ENCODE measurements around the gene GAB2. TPM values are rescaled to one million over a fixed set of nuclear protein-coding genes. Genes with fewer than 3 reads are reported as not detected.
"Not testable (repeated sequence)": the region's sequence is repeated elsewhere in the genome, so short reads cannot be mapped to it uniquely, and the experiment has no call there.

Gene GAB2
- total RNA-seq, 3 donors from 2014 or later = 1.9 to 3.2 (median 3.2) TPM

GRCh38 chr11:78179459-78180071 lies 238.1 kb downstream of the GAB2 start:
- no peaks in the 10 kb centered on the region for H3K27me3 Mint-ChIP-seq (ENCODE audit: low read depth)
- no peak overlapping the region for H3K4me3 Mint-ChIP-seq
- H3K9me3 Mint-ChIP-seq = peaks cover 4% of the 10 kb centered on the region
- ATAC-seq = no peak
- DNase-seq = no peak
- H3K36me3 Mint-ChIP-seq (ENCODE audit: insufficient read depth) = peaks cover 19% of the 10 kb centered on the region
- no peaks in the 10 kb centered on the region for H3K4me1 Mint-ChIP-seq (ENCODE audit: low read depth)

- Mint-ChIP-seq H3K4me1 (ENCODE audit: low read depth) (no peaks in the 10 kb centered on the region), H3K27me3 (ENCODE audit: low read depth) (no peaks in the 10 kb centered on the region), H3K4me3 (no peak overlapping the region), H3K9me3 (peaks cover 4% of the 10 kb centered on the region), H3K36me3 (ENCODE audit: insufficient read depth) (peaks cover 33% of the 10 kb centered on the region)
- no peak for ATAC-seq
- no peak for DNase-seq
Observed at GRCh38 chr11:78177216-78177615, 240.4 kb downstream of the GAB2 start.

GRCh38 chr11:78176605-78177141 lies 240.9 kb downstream of the GAB2 start:
- Mint-ChIP-seq H3K36me3 (ENCODE audit: insufficient read depth) (peaks cover 33% of the 10 kb centered on the region), H3K4me1 (ENCODE audit: low read depth) (no peaks in the 10 kb centered on the region), H3K27me3 (ENCODE audit: low read depth) (no peaks in the 10 kb centered on the region)

GRCh38 chr11:78175862-78176261 lies 241.8 kb downstream of the GAB2 start:
- H3K4me1 Mint-ChIP-seq (ENCODE audit: low read depth); H3K4me3 Mint-ChIP-seq; ATAC-seq; DNase-seq; H3K27me3 Mint-ChIP-seq (ENCODE audit: low read depth); H3K9me3 Mint-ChIP-seq: not testable (repeated sequence)
- H3K36me3 Mint-ChIP-seq (ENCODE audit: insufficient read depth) = peaks cover 29% of the 10 kb centered on the region

More at GRCh38 chr11:78176605-78177141, 240.9 kb downstream of the GAB2 start:
- Mint-ChIP-seq H3K4me3 (no peak overlapping the region), H3K9me3 (peaks cover 4% of the 10 kb centered on the region)
- DNase-seq = no peak
- no peak for ATAC-seq

- Mint-ChIP-seq H3K4me3 (no peak overlapping the region), H3K36me3 (ENCODE audit: insufficient read depth) (peaks cover 26% of the 10 kb centered on the region), H3K9me3 (no peaks in the 10 kb centered on the region), H3K27me3 (ENCODE audit: low read depth) (no peaks in the 10 kb centered on the region), H3K4me1 (ENCODE audit: low read depth) (no peaks in the 10 kb centered on the region)
- no peak for DNase-seq
- no peak for ATAC-seq
Observed at GRCh38 chr11:78171951-78172350, 245.7 kb downstream of the GAB2 start.

GRCh38 chr11:78170874-78171549 lies 246.6 kb downstream of the GAB2 start:
- no peaks in the 10 kb centered on the region for H3K27me3 Mint-ChIP-seq (ENCODE audit: low read depth)
- H3K9me3 Mint-ChIP-seq = no peaks in the 10 kb centered on the region
- no peak for DNase-seq
- no peak for ATAC-seq
- no peaks in the 10 kb centered on the region for H3K4me1 Mint-ChIP-seq (ENCODE audit: low read depth)
- H3K36me3 Mint-ChIP-seq (ENCODE audit: insufficient read depth) = peaks cover 21% of the 10 kb centered on the region
- H3K4me3 Mint-ChIP-seq = no peak overlapping the region

GRCh38 chr11:78170413-78170812 lies 247.2 kb downstream of the GAB2 start:
- no peak for ATAC-seq
- H3K36me3 Mint-ChIP-seq (ENCODE audit: insufficient read depth) = peaks cover 21% of the 10 kb centered on the region
- H3K9me3 Mint-ChIP-seq = no peaks in the 10 kb centered on the region
- DNase-seq = no peak
- no peaks in the 10 kb centered on the region for H3K27me3 Mint-ChIP-seq (ENCODE audit: low read depth)
- H3K4me1 Mint-ChIP-seq (ENCODE audit: low read depth) = no peaks in the 10 kb centered on the region
- H3K4me3 Mint-ChIP-seq = no peak overlapping the region

- no peak for DNase-seq
- no peak overlapping the region for H3K4me3 Mint-ChIP-seq
- no peaks in the 10 kb centered on the region for H3K27me3 Mint-ChIP-seq (ENCODE audit: low read depth)
- H3K36me3 Mint-ChIP-seq (ENCODE audit: insufficient read depth) = peaks cover 14% of the 10 kb centered on the region
- no peaks in the 10 kb centered on the region for H3K4me1 Mint-ChIP-seq (ENCODE audit: low read depth)
- ATAC-seq = no peak
- H3K9me3 Mint-ChIP-seq = no peaks in the 10 kb centered on the region
Observed at GRCh38 chr11:78168539-78169477, 248.8 kb downstream of the GAB2 start.

- ATAC-seq (no peak), DNase-seq (no peak)
- no peaks in the 10 kb centered on the region for H3K27me3 Mint-ChIP-seq (ENCODE audit: low read depth)
- no peaks in the 10 kb centered on the region for H3K36me3 Mint-ChIP-seq (ENCODE audit: insufficient read depth)
- no peak overlapping the region for H3K4me3 Mint-ChIP-seq
- no peaks in the 10 kb centered on the region for H3K9me3 Mint-ChIP-seq
- no peaks in the 10 kb centered on the region for H3K4me1 Mint-ChIP-seq (ENCODE audit: low read depth)
Observed at GRCh38 chr11:78166855-78167469, 250.7 kb downstream of the GAB2 start.

Other genes starting within 250 kb of the GAB2 start
- 1 to 10 TPM; 3.2 to 5.4 (median 4.3) TPM for gene KCTD21, start 229.2 kb downstream of the GAB2 start, total RNA-seq
- 1 to 10 TPM; 3.8 to 5.2 (median 4.9) TPM for gene USP35, start 228.9 kb downstream of the GAB2 start, total RNA-seq
- 10 to 100 TPM; 15.6 to 25.3 (median 23.2) TPM for gene NARS2, start 157.0 kb upstream of the GAB2 start, total RNA-seq